H1 (cell line): ENCODE data around the gene NFKBIZ.

Source experiments
- CTCF ChIP-seq, 3 experiments: IDR thresholded peaks; 1 replicate in 2 of 3; 2 replicates in 1 of 3; pipeline versions ENCODE4 v1.5.1 to v1.6.1; 2011; ENCODE audit warnings: low read length in 3 of 3, mild to moderate bottlenecking in 3 of 3, inconsistent platforms in 2 of 3, low read depth in 1 of 3, moderate library complexity in 1 of 3; ENCODE audit not compliant: insufficient read depth in 1 of 3; ENCODE audit errors: control extremely low read depth in 1 of 3
- EGR1 ChIP-seq: IDR thresholded peaks from 2 replicates; pipeline ENCODE4 v1.6.1; 2011; ENCODE audit warnings: low read depth, low read length, borderline replicate concordance
- POLR2A ChIP-seq, 2 experiments: IDR thresholded peaks; 1 replicate in 1 of 2; 2 replicates in 1 of 2; pipeline ENCODE4 v1.6.1; 2011; ENCODE audit warnings: low read depth in 2 of 2, low read length in 2 of 2, mild to moderate bottlenecking in 2 of 2; ENCODE audit errors: control extremely low read depth in 1 of 2
- RAD21 ChIP-seq, 2 experiments: IDR thresholded peaks in 1 of 2; conservative IDR thresholded peaks in 1 of 2; 2 replicates each; pipeline ENCODE4 v1.6.1; 2011; ENCODE audit warnings: low read depth in 2 of 2, low read length in 2 of 2, improper control_type of control experiment in 1 of 2, inconsistent platforms in 1 of 2, mild to moderate bottlenecking in 1 of 2, moderate library complexity in 1 of 2

- TF ChIP-seq RAD21 (IDR thresholded peaks at IDR 0.05 in 1 of 2, conservative IDR thresholded peaks at IDR 0.05 in 1 of 2; ENCODE audit: low read depth in 2 of 2, low read length in 2 of 2) (no peak), CTCF (IDR thresholded peaks at IDR 0.05; ENCODE audit: control extremely low read depth in 1 of 3, insufficient read depth in 1 of 3, low read depth in 1 of 3, low read length in 3 of 3) (no peak), POLR2A (IDR thresholded peaks at IDR 0.05; ENCODE audit: control extremely low read depth in 1 of 2, low read depth in 2 of 2, low read length in 2 of 2) (no peak), EGR1 (no peak)
Observed at GRCh38 chr3:101833446-101833974, 15.8 kb upstream of the NFKBIZ start.
